DOHH2 (cell line): ENCODE measurements around the gene SAG.

Experiments
- CTCF ChIP-seq: fragments of 200-600 bp; sonication (generic); IDR thresholded peaks from one replicate; pipeline ENCODE4 v1.5.1; 2014; ENCODE audit warnings: antibody characterized with exemption, mild to moderate bottlenecking, low read depth, low read length; ENCODE audit not compliant: poor library complexity, severe bottlenecking
- EZH2phosphoT487 ChIP-seq: fragments of 200-600 bp; sonication (generic); IDR thresholded peaks from 2 replicates; pipeline ENCODE4 v1.6.1; 2017; ENCODE audit warnings: borderline replicate concordance, mild to moderate bottlenecking, antibody characterized with exemption, low read length, moderate library complexity, mixed read lengths

- TF ChIP-seq CTCF: no peak
- TF ChIP-seq EZH2phosphoT487: no peak
Observed at GRCh38 chr2:233262562-233262961, 45.1 kb upstream of the SAG start.
